T-helper 9 cell (primary cell): ENCODE measurements around the gene CYP20A1.
A peak's percentile ranks its signal among the peaks of the same experiment; 100 is the strongest.
"Not testable (repeated sequence)": the region's sequence is repeated elsewhere in the genome, so short reads cannot be mapped to it uniquely, and the experiment has no call there.

Experiments
- DNase-seq: peaks from one replicate; pipeline ENCODE4 v3.0.0-alpha.2; 2020

Gene CYP20A1

GRCh38 chr2:203282101-203282500 lies 43.3 kb downstream of the CYP20A1 start:
- DNase-seq, result no peak

DNA sequence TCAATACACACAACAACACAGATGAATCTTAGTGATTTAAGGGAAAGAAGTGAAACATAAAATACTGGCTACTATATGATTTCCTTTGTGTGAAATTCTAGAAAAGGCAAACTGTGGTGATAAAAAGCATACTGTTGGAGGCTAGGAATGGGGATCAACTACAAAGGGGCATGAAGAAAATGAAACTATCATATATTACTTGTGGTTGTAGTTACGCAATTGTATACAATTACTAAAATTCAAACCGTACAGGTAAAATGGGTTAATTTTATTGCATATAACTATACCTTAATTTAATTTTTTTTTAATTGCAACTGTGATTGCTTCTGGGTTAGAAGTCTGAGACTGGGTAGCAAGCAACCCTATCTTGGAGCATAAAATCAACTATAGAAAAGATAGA lies 47.7 kb downstream of the CYP20A1 start:
- no peak for DNase-seq

GRCh38 chr2:203301667-203302066 lies 62.8 kb downstream of the CYP20A1 start:
- DNase-seq, result no peak

DNA sequence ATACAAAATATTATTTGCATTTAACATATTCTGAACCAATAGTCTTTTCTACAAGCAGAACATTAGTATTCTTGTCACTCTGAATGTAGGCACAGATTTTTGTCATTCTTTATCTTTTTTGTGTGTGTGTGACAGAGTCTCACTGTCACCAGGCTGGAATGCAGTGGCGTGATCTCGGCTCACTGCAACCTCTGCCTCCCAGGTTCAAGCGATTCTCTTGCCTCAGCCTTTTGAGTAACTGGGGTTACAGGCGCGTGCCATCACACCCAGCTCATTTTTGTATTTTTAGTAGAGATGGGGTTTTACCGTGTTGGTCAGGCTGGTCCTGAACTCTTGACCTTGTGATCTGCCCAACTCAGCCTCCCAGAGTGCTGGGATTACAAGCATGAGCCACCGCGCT lies 63.8 kb downstream of the CYP20A1 start:
- not testable (repeated sequence) for DNase-seq

DNA sequence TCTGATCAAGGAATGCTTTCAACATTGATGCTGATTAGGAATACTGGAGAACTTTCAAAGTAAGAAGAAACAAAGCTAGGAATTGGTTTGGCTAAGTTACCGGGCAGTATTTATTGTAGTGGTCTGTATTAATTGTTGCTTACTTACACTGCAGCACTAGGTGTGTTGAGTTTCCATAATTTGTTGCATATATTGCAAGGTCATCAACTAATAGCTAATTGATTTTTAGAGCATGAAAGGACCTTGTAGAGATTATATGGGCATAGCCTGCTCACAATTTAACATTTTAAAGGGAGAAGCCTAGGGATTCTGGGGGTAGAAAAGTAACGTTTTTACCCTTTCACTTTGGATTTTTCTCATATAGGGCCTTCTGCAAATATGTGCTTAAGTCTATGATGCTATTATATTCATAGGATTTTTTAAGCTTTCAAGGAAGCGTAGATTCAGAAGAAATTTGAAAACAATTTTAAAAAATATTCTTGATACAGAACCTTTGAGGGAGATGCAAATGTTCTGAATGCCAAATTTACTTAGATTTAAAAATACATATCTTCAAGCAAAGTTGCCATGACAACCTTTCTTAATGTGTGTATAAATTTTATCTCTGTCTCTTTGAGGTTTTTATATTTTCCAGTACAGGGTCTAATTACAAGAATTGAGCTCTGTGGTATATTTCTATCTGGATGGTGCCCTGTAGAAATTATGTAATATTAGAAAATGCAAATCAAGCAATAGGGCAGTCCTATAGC lies 72.0 kb downstream of the CYP20A1 start:
- DNase-seq, result no peak

DNA sequence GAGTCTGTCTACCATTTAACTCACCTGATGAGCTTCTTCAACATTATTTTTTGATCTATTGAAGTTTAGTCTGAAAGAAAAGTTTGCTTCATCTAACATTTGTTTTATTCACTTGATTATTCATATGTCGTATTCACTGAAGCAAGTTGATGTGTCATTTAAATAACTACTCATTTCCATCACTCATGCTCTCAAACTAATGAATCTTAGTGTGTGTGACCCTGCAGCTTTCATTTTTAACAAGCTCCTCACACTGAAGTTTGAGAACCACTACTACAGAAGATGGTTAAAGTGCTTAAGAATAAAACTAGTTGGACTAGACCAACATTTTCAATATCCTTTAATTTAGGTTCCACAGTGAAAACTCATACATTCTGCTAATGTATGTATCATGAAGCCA lies 87.5 kb downstream of the CYP20A1 start:
- no peak for DNase-seq

DNA sequence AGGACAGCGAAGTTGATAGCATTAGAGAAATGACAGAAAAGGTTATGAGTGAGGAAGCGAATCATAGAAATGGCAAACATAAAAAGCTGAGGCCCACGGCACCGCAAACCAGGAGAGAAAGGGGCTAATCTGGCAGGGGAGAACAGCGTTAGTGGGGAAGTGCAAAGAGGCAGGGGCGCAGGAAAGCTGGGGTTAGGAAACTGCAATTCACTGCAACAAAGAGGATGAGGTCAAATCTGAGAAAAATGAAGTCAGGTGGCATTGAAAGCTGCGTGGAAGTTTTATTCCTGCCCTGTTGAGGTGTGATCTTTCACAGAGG lies 88.7 kb downstream of the CYP20A1 start:
- no peak for DNase-seq

- DNase-seq, result peak; percentile 50
These were observed 89.3 kb downstream of the CYP20A1 start, which contains the start of gene ABI2 for GRCh38 chr2:203327901-203328759. Gene ABI2, plus strand, starts transcription at chr2:203328394. Its CDS starts 121 bp downstream, at chr2:203328515.

- DNase-seq, result peak; percentile 5
These were observed 90.1 kb downstream of the CYP20A1 start for GRCh38 chr2:203328760-203329540.

- DNase-seq, result no peak
These were observed 91.6 kb downstream of the CYP20A1 start for GRCh38 chr2:203330434-203330833.

- DNase-seq, result no peak
These were observed 99.5 kb downstream of the CYP20A1 start for GRCh38 chr2:203338322-203338721.

GRCh38 chr2:203340791-203341487 lies 102.1 kb downstream of the CYP20A1 start:
- DNase-seq, result no peak

DNA sequence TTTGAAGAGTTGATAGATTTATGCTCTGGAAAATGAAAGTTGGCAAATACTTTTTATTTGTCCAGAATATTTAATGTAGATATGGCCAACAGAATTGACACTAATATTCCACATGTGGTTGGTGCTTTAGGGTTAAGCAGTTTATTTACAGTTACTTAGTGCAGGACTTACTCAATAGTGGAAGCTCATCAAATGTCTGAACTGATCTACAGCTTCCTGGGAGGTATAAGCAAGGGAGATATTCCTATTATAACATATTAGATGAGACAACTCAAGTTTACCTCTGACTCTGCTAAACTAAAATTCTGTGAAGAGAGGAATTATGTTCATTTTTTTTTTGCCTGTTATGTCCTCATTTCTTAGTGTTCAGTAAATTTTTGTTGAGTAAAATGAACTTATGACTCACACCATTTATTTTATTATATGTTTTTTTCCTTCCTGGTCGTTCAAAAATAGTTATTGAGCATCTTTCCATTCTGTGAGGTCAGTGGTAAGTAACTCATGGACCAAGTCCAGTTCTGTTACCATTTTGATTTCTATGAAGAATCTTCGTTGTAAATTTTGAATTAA lies 103.0 kb downstream of the CYP20A1 start:
- DNase-seq, result no peak

DNA sequence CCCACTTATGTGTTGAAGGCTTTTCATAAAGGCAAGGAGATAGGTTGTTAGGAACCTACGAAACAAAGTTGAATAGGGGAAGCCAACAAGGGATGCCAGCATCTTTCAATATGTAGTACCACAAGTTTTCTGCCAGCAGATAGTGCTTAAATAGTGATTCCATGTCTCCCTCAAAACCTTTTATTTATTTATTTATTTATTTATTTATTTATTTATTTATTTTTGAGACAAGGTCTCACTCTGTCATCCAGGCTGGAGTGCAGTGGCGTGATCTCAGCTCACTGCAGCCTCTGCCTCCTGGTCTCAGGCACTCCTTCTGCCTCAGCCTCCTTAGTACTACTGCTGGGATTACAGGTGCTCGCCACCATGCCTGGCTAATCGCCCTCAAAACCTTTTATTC lies 103.6 kb downstream of the CYP20A1 start:
- not testable (repeated sequence) for DNase-seq

DNA sequence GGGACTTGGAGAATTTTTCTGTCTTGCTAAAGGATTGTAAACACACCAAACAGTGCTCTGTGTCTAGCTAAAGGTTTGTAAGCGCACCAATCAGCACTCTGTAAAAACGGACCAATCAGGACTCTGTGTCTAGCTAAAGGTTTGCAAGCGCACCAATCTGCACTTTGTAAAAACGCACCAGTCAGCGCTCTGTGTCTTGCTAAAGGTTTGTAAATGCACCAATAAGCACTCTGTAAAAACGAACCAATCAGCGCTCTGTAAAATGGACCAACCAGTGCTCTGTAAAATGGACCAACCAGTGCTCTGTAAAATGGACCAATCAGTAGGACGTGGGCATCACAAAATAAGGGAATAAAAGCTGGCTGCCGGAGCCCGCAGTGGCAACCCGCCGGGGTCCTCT lies 105.8 kb downstream of the CYP20A1 start:
- DNase-seq, result no peak

GRCh38 chr2:203346612-203347011 lies 107.8 kb downstream of the CYP20A1 start:
- DNase-seq, result no peak

DNA sequence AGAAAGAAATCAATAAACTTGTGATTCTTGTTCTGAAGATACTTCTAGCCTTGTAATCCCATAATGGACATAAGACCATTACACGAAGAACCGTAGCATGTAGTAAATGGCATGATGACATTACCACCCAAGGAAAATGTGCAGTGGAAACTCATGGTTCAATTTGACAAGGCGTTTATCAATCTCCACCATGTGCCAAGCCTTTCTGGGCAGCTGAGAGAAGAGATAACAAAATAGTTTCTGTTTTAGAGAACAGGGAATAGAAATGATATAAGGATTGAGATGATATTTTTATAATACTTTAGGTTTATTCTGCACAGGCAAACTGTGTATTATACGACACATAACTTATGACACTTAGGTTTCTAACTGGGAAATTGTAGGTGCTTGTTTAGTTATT lies 108.6 kb downstream of the CYP20A1 start:
- DNase-seq, result no peak

- DNase-seq, result no peak
These were observed 113.9 kb downstream of the CYP20A1 start for GRCh38 chr2:203352604-203353255.

- no peak for DNase-seq
These were observed 116.1 kb downstream of the CYP20A1 start for GRCh38 chr2:203354966-203355365.
